ENCODE results near the gene CCDC14.

Gene CCDC14

DNA sequence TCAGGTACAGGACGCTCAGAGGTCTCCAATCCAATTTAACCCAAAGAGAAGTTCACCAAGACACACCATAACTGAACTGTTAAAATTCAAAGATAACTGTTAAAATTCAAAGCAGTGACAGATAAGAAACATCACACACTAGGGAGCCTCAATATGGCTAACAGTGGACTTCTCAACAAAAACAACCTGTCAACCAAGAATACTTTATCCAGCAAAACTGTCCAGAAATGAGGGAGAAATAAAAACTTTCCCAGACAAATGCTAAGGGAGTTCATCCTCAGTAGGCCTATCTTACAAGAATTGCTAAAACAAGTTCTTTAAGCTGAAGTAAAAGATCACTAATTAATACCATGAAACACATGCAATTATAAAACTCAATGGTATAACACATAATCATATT, 40.6 kb downstream of the CCDC14 start:
- TF ChIP-seq CEBPB (IDR thresholded peaks at IDR 0.05): no peak
- no peak for TF ChIP-seq TAF1 (IDR thresholded peaks at IDR 0.05; ENCODE audit: low read depth)

DNA sequence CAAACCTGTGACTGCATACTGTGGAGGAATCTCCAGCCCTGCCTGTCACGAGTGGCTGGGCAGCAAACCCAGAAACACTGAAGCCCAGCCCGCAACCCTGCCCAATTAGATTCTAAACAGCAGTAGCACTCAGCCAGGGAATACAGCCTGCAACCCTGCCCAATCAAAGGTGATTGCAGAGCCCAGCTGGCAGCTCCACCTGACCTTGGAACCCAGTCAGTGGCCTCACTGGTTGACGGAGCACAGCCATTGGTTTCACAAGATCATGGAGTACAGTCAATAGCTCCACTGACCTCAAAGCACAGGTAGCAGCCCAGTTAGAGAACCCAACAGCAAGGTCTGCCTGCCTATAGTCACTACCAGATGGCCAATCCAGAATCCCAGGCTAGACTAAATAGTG, 41.7 kb downstream of the CCDC14 start:
- TF ChIP-seq, protein P1, sequence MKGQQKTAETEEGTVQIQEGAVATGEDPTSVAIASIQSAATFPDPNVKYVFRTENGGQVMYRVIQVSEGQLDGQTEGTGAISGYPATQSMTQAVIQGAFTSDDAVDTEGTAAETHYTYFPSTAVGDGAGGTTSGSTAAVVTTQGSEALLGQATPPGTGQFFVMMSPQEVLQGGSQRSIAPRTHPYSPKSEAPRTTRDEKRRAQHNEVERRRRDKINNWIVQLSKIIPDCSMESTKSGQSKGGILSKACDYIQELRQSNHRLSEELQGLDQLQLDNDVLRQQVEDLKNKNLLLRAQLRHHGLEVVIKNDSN (IDR thresholded peaks at IDR 0.05): 0 out of 2 replicates have a peak, but pooled peaks have one; percentile 18
- TF ChIP-seq TAF1 (IDR thresholded peaks at IDR 0.05; ENCODE audit: low read depth): no peak

DNA sequence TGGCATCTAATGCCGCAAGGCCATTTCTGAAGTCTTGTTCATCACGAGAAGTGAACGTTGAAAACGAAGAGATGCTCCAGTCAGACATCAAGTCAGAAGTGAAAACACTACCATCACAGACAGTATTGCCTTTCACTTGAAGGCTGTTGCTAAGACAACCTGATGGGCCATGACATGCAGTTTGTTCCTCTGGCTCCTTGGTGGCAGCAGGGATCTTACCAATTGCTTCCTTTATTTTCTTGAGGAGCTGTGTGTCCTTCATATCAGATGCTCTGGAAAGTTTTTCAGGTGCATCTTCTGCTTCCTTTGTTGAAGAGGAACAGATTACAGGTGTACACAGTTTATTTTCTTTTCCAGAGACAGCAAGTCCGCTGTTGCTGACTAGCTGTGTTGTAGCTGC, 46.2 kb downstream of the CCDC14 start:
- TF ChIP-seq ZBTB7A (IDR thresholded peaks at IDR 0.05; ENCODE audit: low read depth) (no peak), RAD21 (IDR thresholded peaks at IDR 0.05; ENCODE audit: low read depth) (no peak), TAF1 (IDR thresholded peaks at IDR 0.05; ENCODE audit: low read depth) (no peak), CEBPB (IDR thresholded peaks at IDR 0.05) (no peak)

DNA sequence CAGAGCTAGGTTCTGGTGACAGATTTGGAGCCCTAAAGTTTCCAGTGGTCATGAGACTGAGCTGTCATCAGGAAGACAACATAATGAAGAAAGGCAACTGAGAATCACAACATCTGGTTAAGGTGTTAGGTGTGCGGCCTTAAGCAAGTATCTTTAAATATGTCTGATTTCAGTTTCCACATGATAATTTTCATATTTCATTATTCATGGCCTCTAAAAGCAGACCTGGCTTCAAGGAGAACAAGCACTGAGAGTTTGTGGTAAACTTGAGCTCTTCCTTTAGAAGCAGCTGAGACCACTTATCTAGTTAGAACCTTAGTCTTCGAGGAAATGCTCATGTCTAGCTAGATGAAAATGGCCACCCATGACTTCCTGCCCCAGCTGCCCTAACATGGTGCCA, 51.2 kb downstream of the CCDC14 start:
- TF ChIP-seq EP300 (IDR thresholded peaks at IDR 0.05; ENCODE audit: borderline replicate concordance) (no peak), CREB1 (IDR thresholded peaks at IDR 0.05; ENCODE audit: low read depth) (no peak), TAF1 (IDR thresholded peaks at IDR 0.05; ENCODE audit: low read depth) (no peak), RAD21 (IDR thresholded peaks at IDR 0.05; ENCODE audit: low read depth) (no peak), NFIC (IDR thresholded peaks at IDR 0.05) (no peak), TEAD4 (IDR thresholded peaks at IDR 0.05) (no peak), FOXM1 (IDR thresholded peaks at IDR 0.05; ENCODE audit: borderline replicate concordance, low read depth) (no peak), YY1 (IDR thresholded peaks at IDR 0.05; ENCODE audit: low read depth) (no peak), ZBTB7A (IDR thresholded peaks at IDR 0.05; ENCODE audit: low read depth) (no peak)
- TF ChIP-seq, protein P2, sequence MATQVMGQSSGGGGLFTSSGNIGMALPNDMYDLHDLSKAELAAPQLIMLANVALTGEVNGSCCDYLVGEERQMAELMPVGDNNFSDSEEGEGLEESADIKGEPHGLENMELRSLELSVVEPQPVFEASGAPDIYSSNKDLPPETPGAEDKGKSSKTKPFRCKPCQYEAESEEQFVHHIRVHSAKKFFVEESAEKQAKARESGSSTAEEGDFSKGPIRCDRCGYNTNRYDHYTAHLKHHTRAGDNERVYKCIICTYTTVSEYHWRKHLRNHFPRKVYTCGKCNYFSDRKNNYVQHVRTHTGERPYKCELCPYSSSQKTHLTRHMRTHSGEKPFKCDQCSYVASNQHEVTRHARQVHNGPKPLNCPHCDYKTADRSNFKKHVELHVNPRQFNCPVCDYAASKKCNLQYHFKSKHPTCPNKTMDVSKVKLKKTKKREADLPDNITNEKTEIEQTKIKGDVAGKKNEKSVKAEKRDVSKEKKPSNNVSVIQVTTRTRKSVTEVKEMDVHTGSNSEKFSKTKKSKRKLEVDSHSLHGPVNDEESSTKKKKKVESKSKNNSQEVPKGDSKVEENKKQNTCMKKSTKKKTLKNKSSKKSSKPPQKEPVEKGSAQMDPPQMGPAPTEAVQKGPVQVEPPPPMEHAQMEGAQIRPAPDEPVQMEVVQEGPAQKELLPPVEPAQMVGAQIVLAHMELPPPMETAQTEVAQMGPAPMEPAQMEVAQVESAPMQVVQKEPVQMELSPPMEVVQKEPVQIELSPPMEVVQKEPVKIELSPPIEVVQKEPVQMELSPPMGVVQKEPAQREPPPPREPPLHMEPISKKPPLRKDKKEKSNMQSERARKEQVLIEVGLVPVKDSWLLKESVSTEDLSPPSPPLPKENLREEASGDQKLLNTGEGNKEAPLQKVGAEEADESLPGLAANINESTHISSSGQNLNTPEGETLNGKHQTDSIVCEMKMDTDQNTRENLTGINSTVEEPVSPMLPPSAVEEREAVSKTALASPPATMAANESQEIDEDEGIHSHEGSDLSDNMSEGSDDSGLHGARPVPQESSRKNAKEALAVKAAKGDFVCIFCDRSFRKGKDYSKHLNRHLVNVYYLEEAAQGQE (IDR thresholded peaks at IDR 0.05; ENCODE audit: low read depth): no peak
- TF ChIP-seq, protein P1 (IDR thresholded peaks at IDR 0.05): no peak

DNA sequence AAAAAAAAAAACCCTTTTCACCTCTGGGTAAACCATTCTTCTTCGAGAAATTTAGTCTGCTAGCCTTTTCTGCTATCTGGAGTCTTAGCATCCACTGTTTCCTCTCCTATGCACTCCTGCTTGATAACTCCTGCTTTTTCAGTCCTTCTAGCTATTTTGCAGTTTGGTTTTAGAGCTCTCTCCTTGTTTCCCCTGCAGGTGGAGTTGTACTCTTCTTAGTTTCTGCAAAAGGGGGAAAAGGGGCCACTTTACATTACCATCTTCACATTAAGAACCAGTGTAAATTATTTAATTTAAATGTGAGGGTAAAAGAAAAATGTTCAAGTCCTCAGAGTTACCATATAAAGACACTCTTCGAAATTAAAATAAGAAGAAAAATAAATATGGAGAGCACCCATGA, 53.3 kb downstream of the CCDC14 start:
- TF ChIP-seq TAF1 (IDR thresholded peaks at IDR 0.05; ENCODE audit: low read depth): no peak
- no peak for TF ChIP-seq NFIC (IDR thresholded peaks at IDR 0.05)
- no peak for TF ChIP-seq TEAD4 (IDR thresholded peaks at IDR 0.05)
- no peak for TF ChIP-seq CEBPB (IDR thresholded peaks at IDR 0.05)
- TF ChIP-seq RAD21 (IDR thresholded peaks at IDR 0.05; ENCODE audit: low read depth): 0 out of 2 replicates have a peak, but pooled peaks have one; percentile 3
- no peak for TF ChIP-seq YY1 (IDR thresholded peaks at IDR 0.05; ENCODE audit: low read depth)
- TF ChIP-seq EGR1 (IDR thresholded peaks at IDR 0.05): no peak
- no peak for TF ChIP-seq TCF12 (IDR thresholded peaks at IDR 0.05; ENCODE audit: low read depth)
- no peak for TF ChIP-seq CREB1 (IDR thresholded peaks at IDR 0.05; ENCODE audit: low read depth)

DNA sequence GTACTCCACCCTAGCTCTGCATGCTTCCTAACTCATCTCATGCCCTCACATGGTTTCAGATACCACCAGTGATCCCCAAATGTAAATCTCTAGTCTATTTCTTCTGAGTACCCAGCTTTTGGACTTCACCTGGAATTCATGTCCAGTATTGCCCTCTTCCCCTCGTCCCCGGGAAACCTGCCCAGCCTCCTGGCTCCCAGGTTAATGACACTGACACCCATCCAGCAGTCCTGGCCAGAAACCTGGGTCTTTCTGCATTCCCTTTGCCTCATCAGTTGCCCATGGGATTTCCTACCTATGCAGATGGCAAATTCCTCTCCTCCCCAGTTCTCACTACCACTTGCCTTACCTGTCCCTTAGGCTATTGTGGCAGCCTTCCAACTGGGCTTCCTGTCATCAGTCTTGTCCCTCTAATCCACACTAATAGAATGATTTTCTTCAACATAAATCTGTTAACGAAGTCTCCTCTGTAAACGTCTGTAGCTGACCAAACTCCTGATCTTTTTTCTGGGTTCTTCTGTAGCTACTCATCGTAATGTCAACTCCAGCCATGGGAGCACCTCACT, 61.6 kb downstream of the CCDC14 start:
- TF ChIP-seq EGR1 (IDR thresholded peaks at IDR 0.05) (no peak), FOXM1 (IDR thresholded peaks at IDR 0.05; ENCODE audit: borderline replicate concordance, low read depth) (no peak)

DNA sequence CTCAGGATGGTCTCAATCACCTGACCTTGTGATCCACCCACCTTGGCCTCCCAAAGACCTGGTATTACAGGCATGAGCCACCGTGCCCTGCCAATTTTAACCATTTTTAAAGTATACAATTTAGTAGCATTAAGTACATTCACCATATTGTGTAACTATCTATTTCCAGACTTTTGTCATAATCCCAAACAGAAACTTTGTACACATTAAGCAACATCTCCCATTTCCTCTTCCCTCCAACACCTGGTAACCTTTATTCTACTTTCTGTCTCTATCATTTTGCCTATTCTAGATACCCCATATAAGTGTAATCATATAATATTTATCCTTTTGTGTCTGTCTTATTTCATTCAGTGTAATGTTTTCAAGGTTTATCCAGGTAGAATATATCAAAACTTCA, 68.0 kb downstream of the CCDC14 start:
- no peak for TF ChIP-seq RAD21 (IDR thresholded peaks at IDR 0.05; ENCODE audit: low read depth)
- TF ChIP-seq, protein P3, sequence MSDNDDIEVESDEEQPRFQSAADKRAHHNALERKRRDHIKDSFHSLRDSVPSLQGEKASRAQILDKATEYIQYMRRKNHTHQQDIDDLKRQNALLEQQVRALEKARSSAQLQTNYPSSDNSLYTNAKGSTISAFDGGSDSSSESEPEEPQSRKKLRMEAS (IDR thresholded peaks at IDR 0.05): no peak
- no peak for TF ChIP-seq TEAD4 (IDR thresholded peaks at IDR 0.05)
- TF ChIP-seq NFIC (IDR thresholded peaks at IDR 0.05): no peak
- TF ChIP-seq EP300 (IDR thresholded peaks at IDR 0.05; ENCODE audit: borderline replicate concordance): no peak
- no peak for TF ChIP-seq CEBPB (IDR thresholded peaks at IDR 0.05)
- TF ChIP-seq ZBTB7A (IDR thresholded peaks at IDR 0.05; ENCODE audit: low read depth): no peak
- no peak for TF ChIP-seq YY1 (IDR thresholded peaks at IDR 0.05; ENCODE audit: low read depth)
- TF ChIP-seq, protein P2 (IDR thresholded peaks at IDR 0.05; ENCODE audit: low read depth): no peak
- TF ChIP-seq, protein P1 (IDR thresholded peaks at IDR 0.05): no peak
- TF ChIP-seq TCF12 (IDR thresholded peaks at IDR 0.05; ENCODE audit: low read depth): no peak
- TF ChIP-seq CREB1 (IDR thresholded peaks at IDR 0.05; ENCODE audit: low read depth): no peak
- TF ChIP-seq FOXM1 (IDR thresholded peaks at IDR 0.05; ENCODE audit: borderline replicate concordance, low read depth): no peak
- TF ChIP-seq EGR1 (IDR thresholded peaks at IDR 0.05): no peak
- no peak for TF ChIP-seq TAF1 (IDR thresholded peaks at IDR 0.05; ENCODE audit: low read depth)

Measured in Ishikawa (cell line).